OCI-LY7 (cell line): ENCODE results near the gene SMAD1. TPM values are rescaled to one million over a fixed set of nuclear protein-coding genes. Genes with fewer than 3 reads are reported as not detected.

Source experiments
- BruUV-seq: library from RNA; stranded (reverse); fragments of 400-500 nt; replicated peaks from 2 replicates; lab custom pipeline; 2021; lab: Mats Ljungman, UMichigan
- CTCF ChIA-PET: fragments of 300-600 bp; sonication (Branson Sonifier 250); formaldehyde crosslinking; loops from one replicate; lab custom pipeline; 2022; ENCODE audit warnings: antibody characterized with exemption; ENCODE audit not compliant: unreplicated experiment; lab: Charles Lee
- POLR2A ChIA-PET: fragments of 300-600 bp; sonication (Branson Sonifier 250); formaldehyde crosslinking; loops from one replicate; lab custom pipeline; 2022; ENCODE audit warnings: antibody characterized with exemption; lab: Charles Lee
- DNase-seq: peaks from one replicate; pipeline ENCODE4 v3.0.0-alpha.2; 2015; ENCODE audit warnings: low spot score
- H2AFZ ChIP-seq: fragments of 200-600 bp; sonication (generic), shearing (Covaris generic); 2 replicates; pipeline ENCODE4 v1.6.1; 2014; ENCODE audit warnings: mild to moderate bottlenecking, antibody characterized with exemption, low read length, moderate library complexity
- H3K27ac ChIP-seq: fragments of 200-600 bp; sonication (generic); 2 replicates; pipeline ENCODE4 v1.5.1; 2014; ENCODE audit warnings: mixed run types, low read depth, mild to moderate bottlenecking, moderate library complexity, low read length, inconsistent platforms; ENCODE audit not compliant: poor library complexity, severe bottlenecking
- H3K36me3 ChIP-seq: fragments of 200-600 bp; sonication (generic); 2 replicates; pipeline ENCODE4 v1.6.1; 2014; ENCODE audit warnings: mild to moderate bottlenecking, antibody characterized with exemption, low read length, moderate library complexity, mixed read lengths; ENCODE audit not compliant: insufficient read depth
- H3K4me1 ChIP-seq: fragments of 200-600 bp; sonication (generic); 2 replicates; pipeline ENCODE4 v1.5.1; 2014; ENCODE audit warnings: mild to moderate bottlenecking, low read length; ENCODE audit not compliant: insufficient read depth, poor library complexity, severe bottlenecking
- H3K4me2 ChIP-seq: fragments of 200-600 bp; sonication (generic); 2 replicates; pipeline ENCODE4 v1.6.1; 2014; ENCODE audit warnings: mild to moderate bottlenecking, low read length
- H3K4me3 ChIP-seq: fragments of 200-600 bp; sonication (generic); 2 replicates; pipeline ENCODE4 v1.5.1; 2014; ENCODE audit warnings: mild to moderate bottlenecking, low read depth, low read length; ENCODE audit not compliant: poor library complexity, severe bottlenecking
- H3K79me2 ChIP-seq: fragments of 200-600 bp; sonication (generic); 2 replicates; pipeline ENCODE4 v1.6.1; 2016; ENCODE audit warnings: low read depth, mild to moderate bottlenecking, low read length, moderate library complexity, mixed read lengths; ENCODE audit not compliant: insufficient read depth
- H3K9me2 ChIP-seq: fragments of 200-600 bp; sonication (generic); 2 replicates; pipeline ENCODE4 v1.6.1; 2016; ENCODE audit warnings: mild to moderate bottlenecking, low read length, mixed read lengths; ENCODE audit not compliant: insufficient read depth
- H3K9me3 ChIP-seq: fragments of 200-600 bp; sonication (generic); 2 replicates; pipeline ENCODE4 v1.6.1; 2014; ENCODE audit warnings: mild to moderate bottlenecking, mixed run types, low read length, mixed read lengths
- H4K20me1 ChIP-seq: fragments of 200-600 bp; sonication (generic); 2 replicates; pipeline ENCODE4 v1.6.1; 2014; ENCODE audit warnings: mild to moderate bottlenecking, antibody characterized with exemption, low read length, moderate library complexity, mixed read lengths; ENCODE audit not compliant: insufficient read depth
- EZH2phosphoT487 ChIP-seq: fragments of 200-600 bp; sonication (generic); IDR thresholded peaks from 2 replicates; pipeline ENCODE4 v1.6.1; 2018; ENCODE audit warnings: low read depth, borderline replicate concordance, mild to moderate bottlenecking, mixed run types, antibody characterized with exemption, low read length, moderate library complexity, mixed read lengths
- intact Hi-C: fragments of 100-400 bp; cut with micrococcal nuclease; formaldehyde crosslinking; loops from one replicate; pipeline ENCODE4 v1.10.0; 2022; ENCODE audit not compliant: unreplicated experiment
- total RNA-seq, 2 experiments: library from RNA; depleted of rRNA in 1 of 2; stranded (reverse); fragments of >200 nt in 1 of 2; shearing (Covaris generic) in 1 of 2; gene quantifications; 2 replicates each; pipeline ENCODE4 v1.2.3, GENCODE V29; 2014 to 2022
- TF ChIP-seq, protein P1 (sequence below): fragments of 200-600 bp; sonication (generic); conservative IDR thresholded peaks from 2 replicates; pipeline ENCODE4 v1.5.1; 2014; ENCODE audit warnings: mild to moderate bottlenecking, antibody characterized with exemption, low read length, moderate library complexity, mixed read lengths

The SMAD1 gene
- total RNA-seq, 2 experiments from 2014 or later: 39.9 to 60.9 TPM

DNA sequence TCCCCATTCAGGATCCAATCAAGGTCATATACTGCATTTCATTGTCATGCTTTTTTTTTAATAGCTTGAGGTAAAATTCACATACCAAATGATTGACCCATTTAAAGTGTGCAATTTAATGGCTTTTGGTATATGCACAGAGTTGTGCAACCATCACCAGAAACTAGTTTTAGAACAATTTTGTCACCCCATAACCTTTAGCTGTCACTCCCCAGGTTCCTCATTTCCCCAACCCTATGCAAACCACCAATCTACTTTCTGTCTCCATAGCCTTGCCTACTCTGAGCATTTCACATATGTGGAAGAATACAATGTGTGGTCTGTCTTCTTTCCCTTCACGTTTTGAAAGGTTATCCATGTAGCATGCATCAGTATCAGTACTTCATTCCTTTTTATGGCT is 1.4 kb upstream of the SMAD1 start:
- ChIA-PET CTCF (no interaction called here), POLR2A (interaction anchor here (0.5 to 1.1 kb wide), 3 partner anchors 13 to 45 kb away, joined by 3 read pairs; no protein-coding TSS in a partner anchor)
- TF ChIP-seq EZH2phosphoT487: no peak
- TF ChIP-seq, protein P1, sequence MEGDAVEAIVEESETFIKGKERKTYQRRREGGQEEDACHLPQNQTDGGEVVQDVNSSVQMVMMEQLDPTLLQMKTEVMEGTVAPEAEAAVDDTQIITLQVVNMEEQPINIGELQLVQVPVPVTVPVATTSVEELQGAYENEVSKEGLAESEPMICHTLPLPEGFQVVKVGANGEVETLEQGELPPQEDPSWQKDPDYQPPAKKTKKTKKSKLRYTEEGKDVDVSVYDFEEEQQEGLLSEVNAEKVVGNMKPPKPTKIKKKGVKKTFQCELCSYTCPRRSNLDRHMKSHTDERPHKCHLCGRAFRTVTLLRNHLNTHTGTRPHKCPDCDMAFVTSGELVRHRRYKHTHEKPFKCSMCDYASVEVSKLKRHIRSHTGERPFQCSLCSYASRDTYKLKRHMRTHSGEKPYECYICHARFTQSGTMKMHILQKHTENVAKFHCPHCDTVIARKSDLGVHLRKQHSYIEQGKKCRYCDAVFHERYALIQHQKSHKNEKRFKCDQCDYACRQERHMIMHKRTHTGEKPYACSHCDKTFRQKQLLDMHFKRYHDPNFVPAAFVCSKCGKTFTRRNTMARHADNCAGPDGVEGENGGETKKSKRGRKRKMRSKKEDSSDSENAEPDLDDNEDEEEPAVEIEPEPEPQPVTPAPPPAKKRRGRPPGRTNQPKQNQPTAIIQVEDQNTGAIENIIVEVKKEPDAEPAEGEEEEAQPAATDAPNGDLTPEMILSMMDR: no peak
- H4K20me1 ChIP-seq: no peaks in the 10 kb centered on the region
- H3K4me1 ChIP-seq: peaks cover 32% of the 10 kb centered on the region
- no peaks in the 10 kb centered on the region for H3K9me2 ChIP-seq
- H2AFZ ChIP-seq: no peak overlapping the region
- peaks cover 22% of the 10 kb centered on the region for H3K36me3 ChIP-seq
- no TSS peak for BruUV-seq
- peak; percentile 52 for DNase-seq
- H3K79me2 ChIP-seq: peaks cover 47% of the 10 kb centered on the region
- H3K27ac ChIP-seq: no peak overlapping the region
- H3K4me3 ChIP-seq: peak overlapping the region; percentile 88
- peak overlapping the region; percentile 96 for H3K4me2 ChIP-seq
- H3K9me3 ChIP-seq: no peaks in the 10 kb centered on the region
- intact Hi-C loops: loop anchor here (2.0 to 5.0 kb wide), 4 partner anchors 139 to 457 kb away; partner anchors contain the start of genes ABCE1, ANAPC10, MMAA and OTUD4

DNA sequence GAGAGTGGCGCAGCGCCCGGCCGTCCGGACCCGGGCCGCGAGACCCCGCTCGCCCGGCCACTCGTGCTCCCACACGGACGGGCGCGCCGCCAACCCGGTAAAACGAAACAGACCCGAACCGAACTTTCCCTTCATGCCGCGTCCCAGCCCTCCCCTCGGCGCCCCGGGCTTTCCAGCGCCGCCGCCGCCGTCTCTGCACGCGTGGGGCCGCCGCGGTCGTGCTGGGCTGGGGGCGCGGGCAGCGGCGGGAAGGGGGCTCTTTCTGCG is 222 bp downstream of the SMAD1 start:
- H3K4me1 ChIP-seq: peaks cover 48% of the 10 kb centered on the region
- no TSS peak for BruUV-seq

More for the DNA sequence above, 222 bp downstream of the SMAD1 start:
- Histone ChIP-seq H3K79me2 (peaks cover 63% of the 10 kb centered on the region), H3K36me3 (peaks cover 26% of the 10 kb centered on the region), H3K4me2 (peak overlapping the region; percentile 96), H3K4me3 (peak overlapping the region; percentile 88), H4K20me1 (peaks cover 10% of the 10 kb centered on the region; the same call in 1 of the 2 replicates), H2AFZ (peak overlapping the region; percentile 76; the same call in 1 of the 2 replicates), H3K9me2 (no peaks in the 10 kb centered on the region), H3K27ac (peak overlapping the region; percentile 82), H3K9me3 (no peaks in the 10 kb centered on the region)
- no peak for DNase-seq
- CTCF ChIA-PET: no interaction called here
- POLR2A ChIA-PET: interaction anchor here (0.6 kb wide), 1 partner anchor 86 kb away, joined by 3 read pairs; no protein-coding TSS in a partner anchor
- no peak for TF ChIP-seq EZH2phosphoT487
- TF ChIP-seq, protein P1: no peak
- intact Hi-C loops: loop anchor here (1.0 to 5.0 kb wide), 9 partner anchors 19 to 455 kb away; partner anchors contain the start of genes ABCE1, ANAPC10, MMAA and OTUD4
